Stimulated activated CD8-positive, alpha-beta memory T cell treated with anti-CD3 and anti-CD28 coated beads, Interleukin-12 subunit alpha, Interleukin-12 subunit beta, amount 100 ng/mL, for 24 hours (primary cell): ENCODE results near the gene JAG1.

ENCODE experiments used
- DNase-seq: peaks from one replicate; pipeline ENCODE4 v3.0.0-alpha.2; 2020; ENCODE audit errors: extremely low read depth

Gene JAG1

DNA sequence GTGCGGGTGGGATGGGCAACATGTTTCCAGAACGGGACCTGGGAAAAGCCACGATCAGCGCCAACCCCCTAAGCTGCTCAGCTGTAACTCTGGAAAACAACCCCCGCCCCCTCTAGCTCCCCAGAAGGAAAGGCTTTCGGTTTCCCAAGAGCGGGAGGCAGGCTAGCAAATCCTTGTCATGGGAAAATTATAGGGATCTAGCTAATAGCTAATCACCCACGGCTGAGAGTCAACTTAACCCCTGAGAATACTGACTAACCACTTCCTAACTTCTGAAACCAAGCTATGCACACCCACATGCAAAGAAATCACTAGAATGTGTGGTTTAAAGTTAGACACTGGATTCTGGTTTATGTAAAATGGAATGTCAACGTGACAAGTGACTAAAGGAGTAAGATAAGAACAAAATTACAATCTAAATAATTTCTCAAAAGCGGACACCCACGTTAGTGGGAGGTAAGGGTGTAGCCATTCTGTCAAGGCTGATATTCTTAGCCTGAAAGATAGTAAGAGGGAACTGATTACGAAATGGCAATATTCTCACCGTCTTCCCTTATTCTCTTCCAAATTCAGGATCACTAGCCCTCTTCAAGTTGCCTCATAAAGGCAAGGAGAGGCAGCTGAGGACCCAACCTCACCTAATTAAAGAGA, 20.1 kb downstream of the JAG1 start:
- DNase-seq: no peak

DNA sequence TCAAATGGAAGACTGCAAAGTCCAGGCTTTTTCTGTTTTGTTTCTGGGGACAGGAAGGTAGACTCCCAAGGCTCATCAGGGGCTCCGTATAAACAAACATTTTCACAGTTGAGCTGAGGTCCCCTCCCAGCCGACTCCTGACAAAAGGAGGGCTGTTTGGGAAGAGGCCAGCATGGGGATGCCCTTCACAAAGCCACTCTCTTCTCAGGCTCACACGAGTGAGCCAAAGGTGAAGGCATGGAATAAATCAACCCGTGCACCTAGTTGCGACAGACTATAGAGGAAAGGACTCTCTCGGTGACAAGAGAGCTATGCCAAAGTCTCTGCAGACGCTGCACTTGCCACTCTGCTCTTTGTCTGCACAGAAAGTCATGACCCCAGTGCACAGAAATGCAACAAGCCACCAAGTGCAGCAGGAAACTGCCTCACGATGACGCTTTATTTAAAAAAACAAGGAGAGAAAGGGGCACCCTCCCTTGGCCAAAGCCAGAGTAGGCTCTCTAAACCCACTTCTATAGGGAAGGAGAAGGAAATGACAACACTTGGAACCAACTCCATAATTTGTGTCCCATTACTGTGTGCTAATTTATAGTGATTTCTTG, 21.0 kb downstream of the JAG1 start:
- DNase-seq: no peak

DNA sequence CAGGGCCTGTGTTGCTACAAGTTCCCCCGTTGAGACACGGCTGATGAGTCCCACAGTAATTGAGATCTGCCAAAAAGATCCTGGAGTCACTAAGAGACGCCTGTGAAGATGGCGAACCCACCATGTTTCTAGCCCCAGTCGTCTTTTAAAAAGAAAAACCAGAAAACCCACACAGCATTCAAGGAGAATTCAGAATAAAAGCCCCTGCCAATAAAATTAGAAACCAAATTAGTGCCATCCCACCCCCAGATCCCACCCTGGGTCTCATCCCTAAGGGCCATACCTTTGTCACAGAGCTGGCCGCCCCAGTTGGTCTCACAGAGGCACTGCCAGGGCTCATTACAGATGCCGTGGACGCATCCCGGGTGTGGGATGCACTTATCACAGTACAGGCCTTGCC, 21.6 kb downstream of the JAG1 start:
- DNase-seq: no peak

DNA sequence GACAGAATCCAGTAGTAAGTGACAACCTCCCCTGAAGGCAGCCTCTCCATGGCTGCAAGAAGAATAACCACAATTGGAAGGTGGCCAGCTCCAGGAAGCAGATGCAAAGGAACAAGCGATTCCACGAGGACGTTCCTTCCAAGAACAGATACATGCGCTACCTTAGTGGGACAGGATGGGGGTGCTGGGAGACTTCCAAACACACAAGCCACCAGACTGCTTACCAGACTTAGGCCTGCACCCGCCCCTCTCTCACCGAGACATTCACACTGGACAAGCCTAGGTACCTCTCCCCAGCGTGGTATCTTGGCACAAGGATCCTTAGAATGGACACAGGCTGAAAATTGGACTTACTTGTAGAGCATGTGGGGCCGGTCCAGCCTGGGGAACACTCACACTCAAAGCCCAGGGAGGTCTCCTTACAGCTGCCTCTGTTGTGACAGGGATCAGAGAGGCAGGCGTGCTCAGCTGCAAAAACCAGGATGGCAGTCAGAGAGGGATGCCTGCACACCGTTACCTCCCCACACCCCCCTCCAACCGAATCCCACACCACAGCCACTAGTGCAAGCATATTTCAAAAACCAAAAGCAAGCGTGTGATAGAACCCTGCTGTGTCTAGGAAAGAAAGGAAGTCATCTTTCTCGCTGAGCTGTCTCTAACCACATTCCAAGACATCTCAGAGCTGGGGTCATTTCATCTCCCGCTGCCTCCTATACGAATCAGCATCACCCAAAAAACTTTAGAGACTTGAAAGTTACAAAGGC, 22.4 kb downstream of the JAG1 start:
- no peak for DNase-seq

DNA sequence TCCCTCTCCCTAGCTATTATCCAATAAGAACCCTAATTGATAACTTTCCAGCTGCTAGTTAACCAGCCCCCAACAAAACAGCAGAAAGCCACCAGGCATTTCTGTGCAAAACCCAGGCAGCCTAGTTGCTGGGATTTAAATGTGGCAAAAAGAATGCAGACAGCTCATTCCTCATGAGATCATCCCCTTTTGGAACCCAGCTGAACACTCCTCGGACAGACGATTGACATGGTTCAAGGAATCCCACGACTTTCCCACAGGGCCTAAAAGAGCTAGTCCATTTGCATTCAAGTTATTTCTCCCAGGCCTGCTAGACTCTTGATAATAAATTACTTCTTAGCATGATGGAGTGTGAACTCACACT, 24.0 kb downstream of the JAG1 start:
- no peak for DNase-seq

DNA sequence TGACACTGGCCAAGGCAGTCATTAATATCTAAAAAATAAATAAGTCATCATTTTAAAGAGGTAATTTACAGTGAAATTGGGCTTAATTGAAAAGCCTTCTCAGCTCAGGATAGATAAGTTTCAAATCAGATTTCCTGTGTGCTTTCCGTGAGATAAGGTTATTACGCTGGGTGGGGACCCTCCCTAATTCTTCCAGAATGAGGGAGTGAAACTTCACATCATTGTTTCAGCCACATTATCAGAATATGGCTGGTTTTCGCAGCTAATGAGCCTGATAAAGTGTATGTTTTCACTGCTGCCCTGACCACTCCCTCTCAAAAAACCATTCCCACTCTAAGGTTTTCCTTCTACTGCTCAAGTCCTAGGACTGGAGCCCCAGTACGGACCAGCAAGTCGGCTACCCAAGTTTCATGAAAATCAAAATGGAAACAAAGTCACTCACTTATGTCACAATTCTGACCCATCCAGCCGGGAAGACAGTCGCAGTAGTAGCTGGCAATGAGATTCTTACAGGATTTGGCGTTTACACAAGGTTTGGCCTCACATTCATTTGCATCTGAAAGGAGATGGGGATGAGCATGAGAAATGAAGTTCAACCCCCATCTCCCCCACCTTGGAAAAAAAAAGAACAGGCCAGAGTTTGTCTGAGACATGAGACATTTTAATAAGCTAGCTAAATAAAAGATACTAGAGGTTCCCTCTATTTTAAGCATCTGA, 24.6 kb downstream of the JAG1 start:
- DNase-seq: no peak

DNA sequence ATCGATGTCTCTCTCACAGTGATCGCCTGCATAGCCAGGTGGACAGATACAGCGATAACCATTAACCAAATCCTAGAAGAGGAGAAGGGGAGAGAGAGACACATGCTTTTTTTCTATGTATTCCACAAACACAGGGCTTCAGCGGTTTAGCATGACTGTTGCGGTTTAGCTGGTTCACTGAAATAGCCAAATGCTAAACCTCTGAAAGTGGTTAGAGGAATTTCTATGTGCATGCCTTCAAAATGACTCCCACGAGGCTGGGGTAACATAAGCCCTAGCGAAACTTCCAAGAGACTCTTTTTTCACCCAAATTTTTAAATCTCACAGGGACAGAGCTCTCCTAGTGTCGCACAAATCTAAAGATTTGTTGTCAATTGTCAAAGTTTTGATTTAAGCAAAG, 25.1 kb downstream of the JAG1 start:
- no peak for DNase-seq

DNA sequence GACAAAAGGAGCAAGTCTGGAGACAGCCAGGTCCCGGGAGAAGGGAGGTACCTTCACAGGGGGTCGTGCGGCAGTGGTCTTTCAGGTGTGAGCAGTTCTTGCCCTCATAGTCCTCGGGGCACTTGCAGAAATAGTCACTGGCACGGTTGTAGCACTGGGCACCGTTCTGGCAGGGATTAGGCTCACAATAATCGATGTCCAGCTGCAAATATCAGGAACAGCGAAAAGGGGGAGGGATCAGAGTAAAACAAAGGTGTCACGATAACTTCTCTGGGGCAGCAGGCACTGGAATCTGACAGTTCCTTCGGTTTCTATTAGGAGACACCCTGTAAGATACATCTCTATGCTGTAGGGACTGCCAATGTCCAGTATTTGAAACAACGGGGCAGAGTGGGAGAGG, 25.9 kb downstream of the JAG1 start:
- DNase-seq: no peak

DNA sequence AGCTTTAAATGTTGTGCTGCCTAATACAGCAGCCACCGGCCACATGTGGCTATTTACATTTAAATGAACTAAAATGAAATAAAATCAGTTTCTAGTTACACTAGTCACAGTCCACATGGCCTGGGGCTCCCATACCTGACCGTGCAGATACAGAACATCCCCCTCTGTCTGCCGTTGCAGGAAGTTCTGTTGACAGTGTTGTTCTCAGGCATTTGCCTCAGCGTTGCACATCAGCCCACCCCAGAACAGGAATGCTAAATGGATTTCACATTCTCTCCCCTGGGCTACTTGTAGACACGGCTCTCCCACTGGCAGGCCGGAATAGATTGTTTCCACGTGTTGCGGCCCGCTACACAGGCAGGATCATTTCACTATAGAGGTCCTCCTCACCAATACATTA, 26.3 kb downstream of the JAG1 start:
- no peak for DNase-seq

DNA sequence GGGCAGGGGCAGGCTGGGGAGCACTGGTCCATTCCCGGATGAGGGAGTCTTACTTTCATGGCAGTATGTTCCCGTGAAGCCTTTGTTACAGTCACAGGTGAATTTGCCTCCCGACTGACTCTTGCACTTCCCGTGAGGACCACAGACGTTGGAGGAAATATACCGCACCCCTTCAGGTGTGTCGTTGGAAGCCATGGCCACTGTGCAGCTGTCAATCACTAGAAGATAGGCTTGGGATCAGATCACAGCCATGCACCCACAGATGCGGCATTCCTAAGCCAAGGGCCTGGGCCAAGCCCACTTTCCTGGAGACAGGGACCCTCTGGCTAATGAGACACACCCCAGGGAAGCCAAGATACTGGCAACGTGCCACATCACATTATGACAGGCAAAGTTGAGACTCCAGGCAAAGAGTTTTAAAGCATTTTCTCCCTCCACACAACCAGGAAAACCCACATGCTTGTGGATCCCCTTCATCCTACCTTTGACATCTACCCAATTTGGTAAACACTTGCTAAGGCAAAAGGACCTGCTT, 26.8 kb downstream of the JAG1 start:
- DNase-seq: no peak

DNA sequence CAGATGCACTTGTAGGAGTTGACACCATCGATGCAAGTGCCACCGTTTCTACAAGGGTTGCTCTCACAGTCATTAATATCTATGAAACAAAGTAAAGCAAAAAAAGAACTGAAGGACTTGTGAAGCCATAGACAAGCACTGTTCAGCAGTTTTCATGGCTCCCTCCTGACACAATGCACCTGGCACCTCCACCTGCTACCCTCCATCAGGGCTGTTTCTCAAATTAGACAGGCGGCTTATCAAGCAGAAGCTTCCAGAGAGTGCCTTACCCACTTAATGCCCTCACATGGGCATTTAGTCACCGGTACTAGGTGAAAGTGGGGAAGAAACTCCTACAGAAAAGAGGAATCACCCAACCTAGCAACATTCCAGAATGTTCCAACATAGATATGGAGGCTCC, 27.8 kb downstream of the JAG1 start:
- no peak for DNase-seq

DNA sequence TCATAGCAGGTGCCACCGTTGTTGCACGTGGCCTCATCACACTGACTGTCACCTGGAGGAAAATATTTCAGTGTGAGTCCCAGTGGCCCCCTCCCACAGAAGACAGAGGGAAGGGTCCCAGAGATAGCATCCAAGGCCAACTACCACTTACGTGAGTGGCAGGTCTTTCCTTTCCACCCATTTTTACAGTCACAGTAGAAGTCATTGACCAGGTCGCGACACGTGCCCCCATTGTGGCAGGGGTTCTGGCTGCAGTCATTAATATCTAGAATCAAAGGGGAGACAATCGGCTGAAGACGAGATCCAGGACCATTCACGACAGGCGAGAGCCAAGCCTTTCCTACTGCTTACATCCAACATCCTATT, 28.6 kb downstream of the JAG1 start:
- DNase-seq: no peak

DNA sequence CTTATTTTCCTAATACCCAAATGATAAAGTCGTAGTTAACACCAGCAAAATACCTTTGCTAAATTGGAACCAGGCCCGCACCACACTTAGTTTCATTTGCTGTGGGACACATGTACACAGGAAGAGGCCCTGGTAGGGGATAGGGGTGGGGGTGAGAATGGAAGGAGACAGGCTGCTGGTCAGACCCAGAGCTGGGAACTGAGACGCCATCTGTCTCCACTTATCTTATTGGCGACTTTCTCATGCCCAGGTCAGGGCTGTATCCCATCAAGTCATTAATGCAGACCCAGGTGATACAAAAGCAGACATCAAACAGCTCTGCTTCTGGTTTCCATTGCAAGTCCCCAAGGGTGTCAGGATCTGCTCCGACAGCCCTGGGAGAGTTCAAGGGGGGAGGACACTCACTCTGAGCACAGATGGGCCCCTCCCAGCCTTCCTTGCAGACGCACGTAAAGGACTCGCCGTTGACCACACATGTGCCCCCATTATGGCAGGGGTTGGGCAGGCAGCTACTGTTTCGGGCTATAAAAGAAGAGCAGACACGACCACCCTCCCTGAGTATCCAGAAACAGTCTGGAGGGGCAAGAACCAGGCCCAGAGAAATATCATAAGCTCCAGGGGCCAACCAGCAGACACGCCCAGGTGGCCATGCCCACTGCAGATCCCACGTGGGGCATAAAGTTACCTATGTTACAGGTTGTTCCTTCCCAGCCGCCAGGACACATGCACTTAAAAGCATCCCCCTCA, 29.2 kb downstream of the JAG1 start:
- DNase-seq: no peak

DNA sequence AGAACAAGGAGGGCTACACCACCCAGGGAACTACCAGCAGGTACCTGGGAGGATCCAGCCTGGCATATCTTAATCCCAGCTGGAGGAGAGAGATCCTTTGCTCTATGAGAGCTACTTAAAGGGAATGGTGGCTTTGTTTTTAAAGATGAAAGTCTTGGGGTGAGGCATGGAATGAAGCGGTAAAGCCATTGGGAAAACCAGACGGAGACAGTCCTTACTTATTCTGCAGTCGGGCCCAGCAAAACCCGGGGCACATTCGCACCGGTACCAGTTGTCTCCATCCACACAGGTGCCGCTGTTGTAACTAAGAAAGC, 30.3 kb downstream of the JAG1 start:
- no peak for DNase-seq

DNA sequence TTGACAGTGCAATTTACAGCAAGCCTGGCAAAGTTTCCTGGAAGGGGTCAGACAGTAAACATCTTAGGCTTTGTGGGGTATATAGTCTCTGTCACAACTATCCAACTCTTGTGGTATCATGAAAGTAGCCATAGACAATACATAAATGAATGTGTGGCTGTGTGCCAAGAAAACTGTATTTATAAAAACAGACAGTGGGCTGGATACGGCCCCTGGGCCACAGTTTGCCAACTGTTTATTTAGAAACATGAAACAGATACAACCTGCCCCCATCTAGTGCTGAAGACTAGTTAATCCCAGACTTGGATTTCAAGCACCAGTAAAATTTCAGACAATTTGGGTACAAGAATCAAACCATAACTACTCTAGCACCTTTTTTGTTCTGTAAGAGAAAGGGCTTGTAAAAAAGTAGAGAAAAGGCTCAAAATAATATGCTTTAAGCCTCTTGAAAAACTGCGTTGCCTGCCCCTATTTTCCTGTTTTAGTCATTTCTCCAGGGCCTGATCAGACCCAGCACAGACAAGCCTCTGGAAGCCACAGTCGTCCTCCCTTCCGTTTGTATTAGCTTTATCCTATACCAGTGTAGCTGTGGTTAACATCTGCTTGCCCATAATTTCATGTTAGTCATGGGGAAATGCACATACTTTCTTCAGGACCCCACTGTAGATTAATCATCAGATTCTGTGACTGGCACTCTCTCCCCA, 30.8 kb downstream of the JAG1 start:
- DNase-seq: no peak

DNA sequence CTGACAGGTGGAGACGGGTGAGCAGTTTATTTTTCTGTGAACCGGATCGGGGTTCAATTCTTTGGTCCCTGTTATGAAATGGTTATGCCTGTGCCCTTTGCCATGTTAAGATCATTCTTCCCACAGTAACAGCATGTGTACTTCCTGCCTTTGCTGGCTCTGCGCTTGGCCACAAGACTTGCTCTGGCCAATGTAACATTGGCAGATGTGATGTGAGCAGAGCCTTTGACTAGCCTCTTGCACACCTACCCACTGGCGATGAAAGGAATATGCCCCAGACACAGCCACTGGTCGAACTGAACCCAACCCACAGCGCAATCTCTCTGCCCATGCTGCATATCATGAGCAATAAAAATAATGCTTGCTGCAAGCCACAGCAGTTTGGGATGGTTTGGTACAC, 31.9 kb downstream of the JAG1 start:
- no peak for DNase-seq

DNA sequence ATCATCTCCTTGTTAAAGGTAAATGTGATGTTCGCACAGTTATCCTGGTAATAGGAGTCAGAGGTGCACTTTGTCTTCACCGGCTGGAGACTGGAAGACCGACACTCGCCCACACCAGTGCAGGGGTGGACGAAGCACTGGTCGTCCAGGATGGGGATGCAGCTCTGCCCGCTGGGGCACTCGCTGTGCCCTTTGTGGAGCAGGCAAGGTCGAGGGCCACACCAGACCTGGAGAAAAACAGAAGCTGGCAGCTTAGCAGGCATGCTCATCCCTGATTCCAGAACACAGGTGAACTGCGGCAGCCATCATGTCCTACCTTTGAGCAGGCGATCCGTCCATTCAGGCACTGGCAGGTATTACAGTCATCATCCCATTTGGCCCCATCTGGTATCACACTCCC, 32.3 kb downstream of the JAG1 start:
- DNase-seq: no peak

DNA sequence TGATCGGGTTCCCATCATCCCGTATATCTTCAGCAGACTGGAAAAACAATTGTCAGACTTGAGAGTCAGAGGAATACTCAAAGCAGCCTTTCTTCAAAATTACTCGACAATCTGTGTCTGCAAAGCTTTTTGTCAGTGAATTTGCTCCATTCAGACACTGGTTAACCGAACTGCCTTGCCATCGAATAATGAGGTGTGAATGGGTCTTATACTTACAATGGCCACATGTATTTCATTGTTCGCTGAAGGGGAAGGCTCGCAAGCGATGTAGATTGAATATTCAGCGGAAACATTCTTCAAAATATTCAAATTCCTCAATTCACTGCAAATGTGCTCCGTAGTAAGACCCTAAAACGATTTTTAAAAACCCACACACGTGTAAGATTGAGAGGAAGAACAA, 32.9 kb downstream of the JAG1 start:
- no peak for DNase-seq

DNA sequence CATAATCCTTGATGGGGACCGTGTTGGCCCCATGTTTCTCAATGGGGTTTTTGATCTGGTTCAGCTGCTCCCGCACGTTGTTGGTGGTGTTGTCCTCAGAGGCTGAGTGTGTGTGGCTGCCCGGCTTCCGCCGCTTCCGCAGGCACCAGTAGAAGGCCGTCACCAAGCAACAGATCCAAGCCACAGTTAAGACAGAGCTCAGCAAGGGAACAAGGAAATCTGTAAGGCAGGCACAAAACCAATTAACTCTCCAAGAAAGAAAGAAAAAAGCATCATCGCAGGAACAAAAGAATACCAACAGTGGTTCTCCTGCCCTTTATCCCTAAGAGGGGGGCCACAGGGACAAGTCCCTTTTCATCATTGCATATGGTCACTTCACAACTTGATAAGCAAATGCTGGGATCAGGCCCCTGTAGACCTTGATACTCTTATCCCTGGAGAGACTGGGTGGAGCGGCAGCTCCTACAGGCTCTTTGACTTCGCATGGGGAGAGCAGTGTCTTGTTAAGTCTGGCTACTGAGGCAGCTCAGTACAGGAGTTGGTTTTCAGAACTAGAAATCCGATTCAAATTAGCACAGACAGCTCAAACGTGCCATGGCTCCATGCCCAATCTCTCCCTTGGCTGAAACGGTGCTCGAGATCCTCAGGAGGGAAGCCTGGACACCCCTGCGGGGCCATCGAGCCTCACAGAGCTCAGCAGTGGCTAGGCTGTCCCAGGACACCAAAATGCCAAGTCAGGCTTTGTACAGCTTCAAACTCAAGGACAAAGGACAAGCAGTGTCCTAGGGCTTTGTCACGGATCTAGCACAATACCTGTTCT, 33.9 kb downstream of the JAG1 start:
- no peak for DNase-seq

DNA sequence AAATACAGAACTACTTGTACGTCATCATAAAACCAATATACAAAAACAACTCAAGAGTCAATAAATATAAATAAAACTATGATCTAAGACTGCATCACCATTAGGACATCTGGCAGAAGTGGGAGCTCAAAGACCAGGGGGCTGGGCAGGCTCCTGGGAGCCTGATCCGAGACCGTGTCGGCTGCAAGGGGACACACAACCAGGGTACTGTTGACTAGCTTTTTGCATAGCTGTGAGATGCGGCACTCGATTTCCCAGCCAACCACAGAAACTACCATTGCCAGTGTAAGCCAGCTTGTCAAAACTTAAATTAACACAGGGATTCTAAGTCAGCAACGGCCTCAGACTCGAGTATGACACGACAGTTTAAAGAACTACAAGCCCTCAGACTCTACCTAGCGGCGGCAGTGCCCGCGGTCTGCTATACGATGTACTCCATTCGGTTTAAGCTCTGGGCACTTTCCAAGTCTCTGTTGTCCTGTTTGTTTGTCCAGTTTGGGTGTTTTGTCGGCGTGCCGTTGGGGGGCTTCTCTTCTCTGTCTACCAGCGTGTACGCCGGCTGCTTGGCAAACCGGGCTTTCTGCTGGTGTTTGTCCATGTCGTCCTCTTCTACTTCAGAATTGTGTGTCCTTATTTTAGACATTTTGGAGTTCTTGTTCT, 34.6 kb downstream of the JAG1 start:
- no peak for DNase-seq
